T-helper 22 cell (primary cell): Measurements from ENCODE around the gene ST3GAL4.

Experiments used
- DNase-seq: peaks from one replicate; pipeline ENCODE4 v3.0.0-alpha.2; 2020; ENCODE audit warnings: low read depth

Gene ST3GAL4

GRCh38 chr11:126408496-126408895, 53.0 kb downstream of the ST3GAL4 start:
- DNase-seq: no peak

GRCh38 chr11:126408901-126409619, 53.6 kb downstream of the ST3GAL4 start:
- DNase-seq: no peak

- DNase-seq: no peak
Observed at GRCh38 chr11:126409620-126409985, 54.1 kb downstream of the ST3GAL4 start.

GRCh38 chr11:126410649-126411048, 55.2 kb downstream of the ST3GAL4 start:
- no peak for DNase-seq

- no peak for DNase-seq
Observed at GRCh38 chr11:126411971-126412381, 56.5 kb downstream of the ST3GAL4 start.

- DNase-seq: no peak
Observed at GRCh38 chr11:126413426-126413825, 57.9 kb downstream of the ST3GAL4 start.

- no peak for DNase-seq
Observed at GRCh38 chr11:126413843-126414405, 58.4 kb downstream of the ST3GAL4 start.

- no peak for DNase-seq
Observed at GRCh38 chr11:126414615-126415014, 59.1 kb downstream of the ST3GAL4 start.

- no peak for DNase-seq
Observed at GRCh38 chr11:126415128-126415527, 59.6 kb downstream of the ST3GAL4 start.

- no peak for DNase-seq
Observed at GRCh38 chr11:126415669-126416420, 60.4 kb downstream of the ST3GAL4 start.

- peak; percentile 32 for DNase-seq
Observed at GRCh38 chr11:126416542-126417090, 61.1 kb downstream of the ST3GAL4 start.

GRCh38 chr11:126417091-126417862, 61.8 kb downstream of the ST3GAL4 start:
- no peak for DNase-seq

- no peak for DNase-seq
Observed at GRCh38 chr11:126418887-126419286, 63.4 kb downstream of the ST3GAL4 start.

- DNase-seq: no peak
Observed at GRCh38 chr11:126419801-126420697, 64.6 kb downstream of the ST3GAL4 start.

GRCh38 chr11:126420698-126421256, 65.3 kb downstream of the ST3GAL4 start:
- no peak for DNase-seq

- no peak for DNase-seq
Observed at GRCh38 chr11:126421271-126421671, 65.8 kb downstream of the ST3GAL4 start.

GRCh38 chr11:126422446-126422845, 67.0 kb downstream of the ST3GAL4 start:
- DNase-seq: no peak

- DNase-seq: no peak
Observed at GRCh38 chr11:126423154-126423553, 67.7 kb downstream of the ST3GAL4 start.

- DNase-seq: no peak
Observed at GRCh38 chr11:126423743-126424142, 68.3 kb downstream of the ST3GAL4 start.

GRCh38 chr11:126424471-126425039, 69.1 kb downstream of the ST3GAL4 start:
- DNase-seq: no peak
